Measurements from ENCODE around the gene PCK2.

- TF ChIP-seq CTCF (IDR thresholded peaks at IDR 0.05) (no peak), POLR2A (IDR thresholded peaks at IDR 0.05) (no peak)
Measured at GRCh38 chr14:24053548-24054323, 40.4 kb upstream of the PCK2 start.

Measured in lower leg skin (tissue), 3 donors.